HepG2 (cell line): Measurements from ENCODE around the gene ZC2HC1B. TPM values are rescaled to one million over a fixed set of nuclear protein-coding genes. Genes with fewer than 3 reads are reported as not detected.

ENCODE experiments used
- ATAD3A ChIP-seq: sonication (generic); formaldehyde crosslinking; IDR thresholded peaks from 2 replicates; pipeline ENCODE4 v1.4.0; 2020; ENCODE audit warnings: missing genetic modification reagents
- CEBPG ChIP-seq: IDR thresholded peaks from 2 replicates; pipeline ENCODE4 v1.6.1; 2016
- FOSL1 ChIP-seq: sonication (generic); formaldehyde crosslinking; IDR thresholded peaks from 2 replicates; pipeline ENCODE4 v1.9.0; 2021; ENCODE audit warnings: missing genetic modification reagents, borderline replicate concordance
- FOXM1 ChIP-seq: sonication (generic); formaldehyde crosslinking; IDR thresholded peaks from 2 replicates; pipeline ENCODE4 v1.5.0; 2020; ENCODE audit warnings: missing genetic modification reagents
- GATAD2A ChIP-seq: IDR thresholded peaks from 2 replicates; pipeline ENCODE4 v1.6.1; 2016
- GLI4 ChIP-seq: sonication (generic); formaldehyde crosslinking; IDR thresholded peaks from 2 replicates; pipeline ENCODE4 v1.5.1; 2020; ENCODE audit warnings: missing genetic modification reagents, mild to moderate bottlenecking, moderate library complexity, borderline replicate concordance
- HDAC1 ChIP-seq: sonication (generic); formaldehyde crosslinking; IDR thresholded peaks from 2 replicates; pipeline ENCODE4 v1.5.1; 2020; ENCODE audit warnings: mild to moderate bottlenecking, missing genetic modification reagents
- KAT2B ChIP-seq: fragments of 150-350 bp; IDR thresholded peaks from 2 replicates; pipeline ENCODE4 v1.6.1; 2014; ENCODE audit warnings: low read depth, low read length, borderline replicate concordance
- MZF1 ChIP-seq: sonication (generic); formaldehyde crosslinking; IDR thresholded peaks from 2 replicates; pipeline ENCODE4 v1.8.1; 2023; ENCODE audit warnings: mild to moderate bottlenecking, missing genetic modification reagents, borderline replicate concordance
- SOX5 ChIP-seq: IDR thresholded peaks from 2 replicates; pipeline ENCODE4 v1.6.1; 2016; ENCODE audit warnings: borderline replicate concordance
- ZFAT ChIP-seq: sonication (generic); formaldehyde crosslinking; conservative IDR thresholded peaks from 2 replicates; pipeline ENCODE4 v1.8.1; 2023; ENCODE audit warnings: missing genetic modification reagents, inconsistent platforms
- ZNF772 ChIP-seq: sonication (generic); formaldehyde crosslinking; IDR thresholded peaks from 2 replicates; pipeline ENCODE4 v1.5.0; 2020; ENCODE audit warnings: mild to moderate bottlenecking, missing genetic modification reagents
- polyA plus RNA-seq, 8 experiments: library from polyadenylated mRNA; depleted of rRNA in 3 of 8; stranded (reverse) in 7 of 8; unstranded in 1 of 8; fragments of >200 nt; fragmentation: Illumina TruSeq in 4 of 8; extraction: Trizol in 4 of 8; gene quantifications; 2 replicates each; pipeline versions ENCODE4 v1.2.1 to v1.2.3, GENCODE V29; 2011 to 2016; ENCODE audit warnings: low read depth in 4 of 8, missing spikeins in 1 of 8, mixed read lengths in 1 of 8; ENCODE audit not compliant: insufficient read depth in 1 of 8
- total RNA-seq, 5 experiments: library from RNA; depleted of rRNA; stranded (reverse); fragments of >200 nt; fragmentation: Illumina TruSeq; extraction: Trizol; gene quantifications; 2 replicates each; pipeline ENCODE4 v1.2.3, GENCODE V29; 2016; ENCODE audit warnings: low read depth in 1 of 5
- TF ChIP-seq, protein P1 (sequence below): sonication (generic); formaldehyde crosslinking; IDR thresholded peaks from 2 replicates; pipeline ENCODE4 v1.5.1; 2020; ENCODE audit warnings: mild to moderate bottlenecking, moderate library complexity, missing genetic modification reagents
- TF ChIP-seq, protein P2 (sequence below): sonication (generic); formaldehyde crosslinking; IDR thresholded peaks from 2 replicates; pipeline ENCODE4 v1.4.0; 2020; ENCODE audit warnings: low read depth, missing genetic modification reagents
- TF ChIP-seq, protein P3 (sequence below), 2 experiments: sonication (generic) in 1 of 2; formaldehyde crosslinking in 1 of 2; IDR thresholded peaks; 2 replicates each; pipeline versions ENCODE4 v1.4.0 to v1.6.1; 2018 to 2020; ENCODE audit warnings: missing genetic modification reagents in 2 of 2, borderline replicate concordance in 1 of 2, low read depth in 1 of 2, mild to moderate bottlenecking in 1 of 2, missing biosample characterization in 1 of 2
- TF ChIP-seq, protein P4 (sequence below): sonication (generic); formaldehyde crosslinking; IDR thresholded peaks from 2 replicates; pipeline ENCODE4 v1.8.1; 2023; ENCODE audit warnings: mild to moderate bottlenecking, missing genetic modification reagents
- TF ChIP-seq, protein P5 (sequence below), 2 experiments: sonication (generic) in 1 of 2; formaldehyde crosslinking in 1 of 2; IDR thresholded peaks; 2 replicates each; pipeline versions ENCODE4 v1.5.1 to v1.6.1; 2011 to 2020; ENCODE audit warnings: borderline replicate concordance in 1 of 2, low read depth in 1 of 2, low read length in 1 of 2, mild to moderate bottlenecking in 1 of 2, missing genetic modification reagents in 1 of 2, moderate library complexity in 1 of 2

Gene ZC2HC1B
- total and polyA plus RNA-seq, 2 of the 13 experiments (the other 11 are each of a cell fraction or from before 2014, with no cell fraction given) = not detected

DNA sequence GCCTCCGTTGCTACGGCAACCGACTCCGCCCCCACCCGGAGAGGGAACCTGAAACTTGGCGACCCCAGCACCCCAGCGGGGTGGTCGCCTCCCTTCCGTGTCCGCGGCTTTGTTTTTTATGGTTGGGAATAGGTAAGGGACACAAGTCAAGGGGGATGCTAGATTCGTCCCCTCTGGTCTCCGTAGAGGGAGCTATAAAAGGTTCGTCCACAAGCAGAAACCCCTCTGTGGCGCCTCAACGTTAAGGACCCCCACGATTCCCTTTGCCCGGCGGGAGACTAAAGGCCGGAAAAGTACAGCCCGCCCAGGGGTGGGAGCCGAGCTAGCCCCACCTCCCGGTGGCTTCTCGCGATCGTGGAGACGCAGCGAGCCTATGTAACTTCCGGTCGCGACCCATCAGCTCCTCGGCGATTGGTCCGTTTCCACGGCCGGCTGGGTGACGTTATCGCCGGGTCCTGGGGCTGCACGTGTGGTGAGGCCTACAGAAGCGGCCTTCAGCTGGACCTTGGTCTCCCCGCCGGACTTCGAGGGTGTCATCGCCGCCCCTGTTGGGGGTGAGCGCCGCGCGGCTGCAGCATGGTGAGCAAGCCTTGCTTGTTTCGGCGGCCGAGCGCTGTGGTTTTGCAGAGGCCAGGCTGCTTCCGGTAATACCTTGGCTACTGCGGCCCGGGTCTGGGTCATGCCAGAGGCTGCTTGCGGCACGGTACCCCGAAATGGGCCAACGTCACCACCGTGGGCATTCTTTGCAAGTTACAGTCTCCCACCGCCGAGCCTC, 21.2 kb upstream of the ZC2HC1B start, which contains the start of gene LTV1 (continued):
- TF ChIP-seq KAT2B (no peak), HDAC1 (peak; percentile 100), ATAD3A (peak; percentile 88), ZFAT (peak; percentile 96), MZF1 (CRISPR knock-in tag) (0 out of 2 replicates have a peak, but pooled peaks have one; percentile 91), GATAD2A (CRISPR knock-in tag) (peak; percentile 58), GLI4 (CRISPR knock-in tag) (peak; percentile 97), FOSL1 (CRISPR knock-in tag) (peak; percentile 56), FOXM1 (CRISPR knock-in tag) (peak; percentile 91), SOX5 (CRISPR knock-in tag) (peak; percentile 80), CEBPG (CRISPR knock-in tag) (peak; percentile 78), ZNF772 (CRISPR knock-in tag) (peak; percentile 97)
- TF ChIP-seq, protein P1, sequence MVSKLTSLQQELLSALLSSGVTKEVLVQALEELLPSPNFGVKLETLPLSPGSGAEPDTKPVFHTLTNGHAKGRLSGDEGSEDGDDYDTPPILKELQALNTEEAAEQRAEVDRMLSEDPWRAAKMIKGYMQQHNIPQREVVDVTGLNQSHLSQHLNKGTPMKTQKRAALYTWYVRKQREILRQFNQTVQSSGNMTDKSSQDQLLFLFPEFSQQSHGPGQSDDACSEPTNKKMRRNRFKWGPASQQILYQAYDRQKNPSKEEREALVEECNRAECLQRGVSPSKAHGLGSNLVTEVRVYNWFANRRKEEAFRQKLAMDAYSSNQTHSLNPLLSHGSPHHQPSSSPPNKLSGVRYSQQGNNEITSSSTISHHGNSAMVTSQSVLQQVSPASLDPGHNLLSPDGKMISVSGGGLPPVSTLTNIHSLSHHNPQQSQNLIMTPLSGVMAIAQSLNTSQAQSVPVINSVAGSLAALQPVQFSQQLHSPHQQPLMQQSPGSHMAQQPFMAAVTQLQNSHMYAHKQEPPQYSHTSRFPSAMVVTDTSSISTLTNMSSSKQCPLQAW (CRISPR knock-in tag) = peak; percentile 96; the same call in 1 of the 2 replicates
- TF ChIP-seq, protein P2, sequence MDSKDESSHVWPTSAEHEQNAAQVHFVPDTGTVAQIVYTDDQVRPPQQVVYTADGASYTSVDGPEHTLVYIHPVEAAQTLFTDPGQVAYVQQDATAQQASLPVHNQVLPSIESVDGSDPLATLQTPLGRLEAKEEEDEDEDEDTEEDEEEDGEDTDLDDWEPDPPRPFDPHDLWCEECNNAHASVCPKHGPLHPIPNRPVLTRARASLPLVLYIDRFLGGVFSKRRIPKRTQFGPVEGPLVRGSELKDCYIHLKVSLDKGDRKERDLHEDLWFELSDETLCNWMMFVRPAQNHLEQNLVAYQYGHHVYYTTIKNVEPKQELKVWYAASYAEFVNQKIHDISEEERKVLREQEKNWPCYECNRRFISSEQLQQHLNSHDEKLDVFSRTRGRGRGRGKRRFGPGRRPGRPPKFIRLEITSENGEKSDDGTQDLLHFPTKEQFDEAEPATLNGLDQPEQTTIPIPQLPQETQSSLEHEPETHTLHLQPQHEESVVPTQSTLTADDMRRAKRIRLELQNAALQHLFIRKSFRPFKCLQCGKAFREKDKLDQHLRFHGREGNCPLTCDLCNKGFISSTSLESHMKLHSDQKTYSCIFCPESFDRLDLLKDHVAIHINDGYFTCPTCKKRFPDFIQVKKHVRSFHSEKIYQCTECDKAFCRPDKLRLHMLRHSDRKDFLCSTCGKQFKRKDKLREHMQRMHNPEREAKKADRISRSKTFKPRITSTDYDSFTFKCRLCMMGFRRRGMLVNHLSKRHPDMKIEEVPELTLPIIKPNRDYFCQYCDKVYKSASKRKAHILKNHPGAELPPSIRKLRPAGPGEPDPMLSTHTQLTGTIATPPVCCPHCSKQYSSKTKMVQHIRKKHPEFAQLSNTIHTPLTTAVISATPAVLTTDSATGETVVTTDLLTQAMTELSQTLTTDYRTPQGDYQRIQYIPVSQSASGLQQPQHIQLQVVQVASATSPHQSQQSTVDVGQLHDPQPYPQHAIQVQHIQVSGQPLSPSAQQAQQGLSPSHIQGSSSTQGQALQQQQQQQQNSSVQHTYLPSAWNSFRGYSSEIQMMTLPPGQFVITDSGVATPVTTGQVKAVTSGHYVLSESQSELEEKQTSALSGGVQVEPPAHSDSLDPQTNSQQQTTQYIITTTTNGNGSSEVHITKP (CRISPR knock-in tag) = peak; percentile 83
- TF ChIP-seq, protein P3, sequence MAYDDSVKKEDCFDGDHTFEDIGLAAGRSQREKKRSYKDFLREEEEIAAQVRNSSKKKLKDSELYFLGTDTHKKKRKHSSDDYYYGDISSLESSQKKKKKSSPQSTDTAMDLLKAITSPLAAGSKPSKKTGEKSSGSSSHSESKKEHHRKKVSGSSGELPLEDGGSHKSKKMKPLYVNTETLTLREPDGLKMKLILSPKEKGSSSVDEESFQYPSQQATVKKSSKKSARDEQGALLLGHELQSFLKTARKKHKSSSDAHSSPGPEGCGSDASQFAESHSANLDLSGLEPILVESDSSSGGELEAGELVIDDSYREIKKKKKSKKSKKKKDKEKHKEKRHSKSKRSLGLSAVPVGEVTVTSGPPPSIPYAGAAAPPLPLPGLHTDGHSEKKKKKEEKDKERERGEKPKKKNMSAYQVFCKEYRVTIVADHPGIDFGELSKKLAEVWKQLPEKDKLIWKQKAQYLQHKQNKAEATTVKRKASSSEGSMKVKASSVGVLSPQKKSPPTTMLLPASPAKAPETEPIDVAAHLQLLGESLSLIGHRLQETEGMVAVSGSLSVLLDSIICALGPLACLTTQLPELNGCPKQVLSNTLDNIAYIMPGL (CRISPR knock-in tag; IDR thresholded peaks at IDR 0.05; ENCODE audit: borderline replicate concordance in 1 of 2, low read depth in 1 of 2) = peak; percentile 97 to 98
- TF ChIP-seq, protein P4, sequence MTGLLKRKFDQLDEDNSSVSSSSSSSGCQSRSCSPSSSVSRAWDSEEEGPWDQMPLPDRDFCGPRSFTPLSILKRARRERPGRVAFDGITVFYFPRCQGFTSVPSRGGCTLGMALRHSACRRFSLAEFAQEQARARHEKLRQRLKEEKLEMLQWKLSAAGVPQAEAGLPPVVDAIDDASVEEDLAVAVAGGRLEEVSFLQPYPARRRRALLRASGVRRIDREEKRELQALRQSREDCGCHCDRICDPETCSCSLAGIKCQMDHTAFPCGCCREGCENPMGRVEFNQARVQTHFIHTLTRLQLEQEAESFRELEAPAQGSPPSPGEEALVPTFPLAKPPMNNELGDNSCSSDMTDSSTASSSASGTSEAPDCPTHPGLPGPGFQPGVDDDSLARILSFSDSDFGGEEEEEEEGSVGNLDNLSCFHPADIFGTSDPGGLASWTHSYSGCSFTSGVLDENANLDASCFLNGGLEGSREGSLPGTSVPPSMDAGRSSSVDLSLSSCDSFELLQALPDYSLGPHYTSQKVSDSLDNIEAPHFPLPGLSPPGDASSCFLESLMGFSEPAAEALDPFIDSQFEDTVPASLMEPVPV (CRISPR knock-in tag) = peak; percentile 95
- TF ChIP-seq, protein P5, sequence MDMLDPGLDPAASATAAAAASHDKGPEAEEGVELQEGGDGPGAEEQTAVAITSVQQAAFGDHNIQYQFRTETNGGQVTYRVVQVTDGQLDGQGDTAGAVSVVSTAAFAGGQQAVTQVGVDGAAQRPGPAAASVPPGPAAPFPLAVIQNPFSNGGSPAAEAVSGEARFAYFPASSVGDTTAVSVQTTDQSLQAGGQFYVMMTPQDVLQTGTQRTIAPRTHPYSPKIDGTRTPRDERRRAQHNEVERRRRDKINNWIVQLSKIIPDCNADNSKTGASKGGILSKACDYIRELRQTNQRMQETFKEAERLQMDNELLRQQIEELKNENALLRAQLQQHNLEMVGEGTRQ (IDR thresholded peaks at IDR 0.05; ENCODE audit: low read depth, low read length) = no peak
- TF ChIP-seq, protein P5 (CRISPR knock-in tag; IDR thresholded peaks at IDR 0.05; ENCODE audit: borderline replicate concordance) = peak; percentile 34
